SJSA1 (cell line): ENCODE data around the gene LCE1C. TPM values are rescaled to one million over a fixed set of nuclear protein-coding genes. Genes with fewer than 3 reads are reported as not detected.

Source experiments
- DNase-seq, 2 experiments: peaks; one replicate each; pipeline ENCODE4 v3.0.0-alpha.2; 2015 to 2020; ENCODE audit warnings: low spot score in 2 of 2, low read depth in 1 of 2
- H3K27ac ChIP-seq: fragments of 250-450 bp; sonication (Bioruptor Pico); 2 replicates; pipeline ENCODE4 v1.5.1; 2020; ENCODE audit warnings: mild to moderate bottlenecking, moderate library complexity
- H3K27me3 ChIP-seq: fragments of 250-450 bp; sonication (Bioruptor Pico); replicated peaks from 2 replicates; pipeline ENCODE4 v1.5.1; 2020; ENCODE audit warnings: mild to moderate bottlenecking, moderate library complexity
- H3K36me3 ChIP-seq: fragments of 250-450 bp; sonication (Bioruptor Pico); 2 replicates; pipeline ENCODE4 v1.5.1; 2020; ENCODE audit warnings: mild to moderate bottlenecking
- H3K4me1 ChIP-seq: fragments of 250-450 bp; sonication (Bioruptor Pico); replicated peaks from 2 replicates; pipeline ENCODE4 v1.6.1; 2021; ENCODE audit warnings: mild to moderate bottlenecking
- H3K4me3 ChIP-seq: fragments of 250-450 bp; sonication (Bioruptor Pico); 2 replicates; pipeline ENCODE4 v1.5.1; 2020; ENCODE audit warnings: mild to moderate bottlenecking
- H3K9me3 ChIP-seq: fragments of 250-450 bp; sonication (Bioruptor Pico); replicated peaks from 2 replicates; pipeline ENCODE4 v1.5.1; 2020; ENCODE audit warnings: mild to moderate bottlenecking
- total RNA-seq: library from RNA; depleted of rRNA; stranded (reverse); fragments of >200 nt; shearing (Covaris generic); gene quantifications from 2 replicates; pipeline ENCODE4 v1.2.3, GENCODE V29; 2014; rRNA removed

The LCE1C gene, protein sequence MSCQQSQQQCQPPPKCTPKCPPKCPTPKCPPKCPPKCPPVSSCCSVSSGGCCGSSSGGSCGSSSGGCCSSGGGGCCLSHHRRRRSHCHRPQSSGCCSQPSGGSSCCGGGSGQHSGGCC
- not detected in 2 replicates for total RNA-seq

DNA sequence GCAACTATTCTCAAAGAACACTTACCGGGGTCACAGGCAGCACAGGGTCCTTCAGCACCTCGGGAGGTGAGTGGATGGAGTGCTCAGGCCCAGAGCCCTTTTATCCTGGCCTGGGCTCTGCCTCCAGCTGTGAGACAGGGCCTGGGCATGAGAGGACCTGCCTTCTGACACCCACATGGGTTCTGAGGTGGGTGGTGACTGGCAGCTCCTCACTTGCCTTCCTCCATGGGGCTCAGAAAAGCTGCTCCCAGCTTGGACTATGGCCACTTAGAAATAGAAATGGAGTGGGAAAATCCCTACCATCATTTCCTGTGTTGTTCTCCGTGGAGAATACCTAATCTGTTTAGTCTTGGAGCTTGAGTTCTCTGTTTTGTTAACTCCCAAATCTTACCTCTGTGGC lies at the start of gene LCE1C:
Gene LCE1C, minus strand, starts transcription at position 76 of the 400 bp plus-strand sequence. CDS start 1,173 bp downstream, outside the sequence.
- Histone ChIP-seq H3K27ac (no peak within 1 kb of the TSS), H3K27me3 (no peaks in the 10 kb centered on the region; the same call in 1 of the 2 replicates), H3K36me3 (no peaks in the 10 kb centered on the region), H3K4me1 (no peaks in the 10 kb centered on the region), H3K9me3 (no peaks in the 10 kb centered on the region), H3K4me3 (no peak within 1 kb of the TSS)
- DNase-seq, result no peak

DNA sequence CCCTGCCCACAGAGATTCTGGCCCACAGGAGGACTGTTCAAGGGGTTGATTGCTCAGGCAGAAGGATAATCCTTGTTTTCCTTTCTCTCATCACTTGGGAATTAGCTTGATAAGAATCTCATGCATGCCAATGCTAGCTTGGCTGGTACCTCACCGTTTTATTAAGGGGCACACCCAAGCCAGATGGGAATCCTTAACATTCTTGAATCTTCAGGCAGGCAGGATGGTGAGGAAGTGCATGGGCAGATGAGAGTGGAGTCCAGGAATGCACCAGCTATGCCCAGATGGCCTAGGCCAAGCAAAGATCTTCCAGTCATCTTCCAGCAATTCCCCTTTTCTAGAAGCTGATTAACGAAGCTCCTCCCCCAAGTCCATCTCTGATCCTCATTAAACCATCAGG lies 49.2 kb upstream of the LCE1C start:
- no peaks in the 10 kb centered on the region for H3K9me3 ChIP-seq
- no peaks in the 10 kb centered on the region for H3K27me3 ChIP-seq

DNA sequence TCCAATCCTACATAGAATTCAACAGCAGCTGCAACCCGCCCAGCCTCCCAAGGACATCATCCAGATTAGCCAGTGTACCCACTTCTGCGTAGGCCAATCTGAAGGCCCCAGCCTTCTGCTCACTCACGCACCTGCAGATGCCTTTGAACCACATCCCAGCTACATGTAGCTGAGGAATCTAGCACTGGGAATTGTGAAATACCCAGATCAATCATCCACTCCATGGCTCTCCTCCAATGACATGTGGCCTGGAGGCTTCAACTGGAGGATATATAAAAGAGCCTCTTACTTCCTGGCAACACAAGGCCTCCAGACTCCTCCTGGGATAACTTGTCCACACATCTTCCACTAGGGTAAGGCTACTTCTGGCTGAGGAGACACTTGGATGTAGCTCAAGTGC lies 36.1 kb upstream of the LCE1C start, which contains the start of gene LCE6A:
Gene LCE6A, plus strand, starts transcription at position 301 of the 400 bp plus-strand sequence. CDS start 665 bp downstream, outside the sequence.
- no peaks in the 10 kb centered on the region for H3K27me3 ChIP-seq
- H3K4me3 ChIP-seq, result no peak within 1 kb of the TSS
- H3K27ac ChIP-seq, result no peak within 1 kb of the TSS
- no peaks in the 10 kb centered on the region for H3K4me1 ChIP-seq
- no peak for DNase-seq
- H3K9me3 ChIP-seq, result no peaks in the 10 kb centered on the region
- no peaks in the 10 kb centered on the region for H3K36me3 ChIP-seq

More for the DNA sequence above, 49.2 kb upstream of the LCE1C start:
- H3K36me3 ChIP-seq, result no peaks in the 10 kb centered on the region
- no peak overlapping the region for H3K4me3 ChIP-seq
- H3K27ac ChIP-seq, result no peak overlapping the region
- H3K4me1 ChIP-seq, result no peaks in the 10 kb centered on the region
- DNase-seq, result no peak

DNA sequence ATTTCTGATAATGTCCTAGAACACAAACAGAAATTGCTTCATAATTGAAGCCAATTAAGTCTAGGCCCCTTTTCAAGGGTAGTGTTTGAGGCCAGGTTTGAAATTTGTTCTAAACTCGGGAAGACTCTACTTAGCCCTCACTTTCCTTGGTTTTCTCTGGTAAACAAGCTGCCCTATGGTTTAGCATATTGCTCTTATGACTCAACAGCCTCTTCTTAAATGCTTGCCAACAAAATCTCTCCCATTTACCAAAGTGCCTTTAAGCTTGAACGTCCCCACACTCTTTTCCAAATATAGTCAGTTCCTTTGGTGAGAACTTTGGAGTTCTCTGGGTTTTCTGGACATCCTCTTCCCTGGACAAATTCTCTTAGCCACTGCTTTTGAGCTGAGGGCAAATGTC lies 30.4 kb upstream of the LCE1C start:
- no peak overlapping the region for H3K27ac ChIP-seq
- H3K4me1 ChIP-seq, result no peaks in the 10 kb centered on the region
- no peaks in the 10 kb centered on the region for H3K36me3 ChIP-seq
- no peak overlapping the region for H3K4me3 ChIP-seq
- no peaks in the 10 kb centered on the region for H3K27me3 ChIP-seq
- DNase-seq, result no peak
- H3K9me3 ChIP-seq, result no peaks in the 10 kb centered on the region

DNA sequence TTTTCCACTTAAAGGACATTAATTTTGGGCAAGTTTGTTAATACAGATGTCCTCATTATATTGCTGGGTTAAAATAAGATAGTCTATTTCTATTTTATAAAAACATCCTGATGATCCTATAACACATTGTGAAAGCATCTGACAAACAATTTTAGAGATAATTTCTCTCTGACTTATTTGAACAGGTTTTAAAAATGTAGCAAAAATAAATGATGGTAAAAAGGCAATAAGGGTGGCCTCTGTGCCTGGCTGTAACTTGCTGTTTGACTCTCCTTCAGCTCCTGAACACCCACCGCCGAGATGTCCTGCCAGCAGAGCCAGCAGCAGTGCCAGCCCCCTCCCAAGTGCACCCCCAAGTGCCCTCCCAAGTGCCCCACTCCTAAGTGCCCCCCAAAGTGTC lies 20.7 kb upstream of the LCE1C start, which contains the start of gene LCE1A:
Gene LCE1A, plus strand, starts transcription at position 301 of the 400 bp plus-strand sequence. Its CDS starts 0 bp downstream, at position 301.
- DNase-seq, result no peak
- Histone ChIP-seq H3K9me3 (no peaks in the 10 kb centered on the region), H3K4me1 (no peaks in the 10 kb centered on the region), H3K27me3 (peaks cover 3% of the 10 kb centered on the region), H3K4me3 (no peak within 1 kb of the TSS), H3K27ac (no peak within 1 kb of the TSS), H3K36me3 (no peaks in the 10 kb centered on the region)

DNA sequence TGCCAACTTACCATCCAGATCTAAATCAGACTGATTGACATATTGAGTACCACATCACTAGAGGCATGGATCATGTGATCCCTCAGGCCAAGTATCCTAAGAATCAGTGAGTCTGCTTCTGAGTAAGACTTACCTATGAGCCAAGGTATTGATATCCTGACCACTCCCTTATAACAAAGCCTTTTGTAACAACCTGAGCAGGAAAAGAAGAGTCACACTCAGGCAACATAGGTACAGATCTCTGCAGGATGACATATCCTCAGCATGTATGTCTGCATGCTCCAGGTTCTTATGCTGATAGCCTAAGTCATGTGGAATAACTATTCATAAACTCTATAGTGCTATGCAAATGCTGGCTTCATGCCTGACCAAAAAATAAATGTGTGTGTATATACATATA lies 18.5 kb upstream of the LCE1C start:
- H3K36me3 ChIP-seq, result no peaks in the 10 kb centered on the region
- DNase-seq, result no peak
- H3K27me3 ChIP-seq, result peaks cover 3% of the 10 kb centered on the region
- no peaks in the 10 kb centered on the region for H3K9me3 ChIP-seq
- H3K27ac ChIP-seq, result no peak overlapping the region
- no peak overlapping the region for H3K4me3 ChIP-seq
- H3K4me1 ChIP-seq, result no peaks in the 10 kb centered on the region

DNA sequence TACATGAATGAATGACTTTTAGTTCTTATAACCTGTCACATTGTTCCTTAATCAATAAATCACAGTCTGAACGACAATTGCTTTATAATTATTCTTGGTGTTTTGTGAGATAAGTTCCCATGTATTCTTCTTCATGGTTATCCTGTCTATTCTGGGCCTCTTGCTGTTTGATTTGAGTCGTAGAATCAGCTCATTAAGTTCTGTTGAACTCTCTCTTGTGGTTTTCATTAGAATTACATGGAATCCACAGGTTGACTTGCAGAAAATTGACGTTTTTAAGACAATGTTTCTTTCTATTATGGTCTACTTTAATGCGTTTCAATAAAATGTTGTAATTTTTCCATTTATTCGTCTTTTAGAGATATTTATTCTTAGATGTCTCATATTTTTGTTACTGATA lies 16.8 kb upstream of the LCE1C start:
- Histone ChIP-seq H3K36me3 (no peaks in the 10 kb centered on the region), H3K4me3 (no peak overlapping the region), H3K27me3 (peaks cover 3% of the 10 kb centered on the region), H3K9me3 (no peaks in the 10 kb centered on the region), H3K27ac (no peak overlapping the region), H3K4me1 (no peaks in the 10 kb centered on the region)
- DNase-seq, result peak in 1 of 2 experiments; percentile 18

DNA sequence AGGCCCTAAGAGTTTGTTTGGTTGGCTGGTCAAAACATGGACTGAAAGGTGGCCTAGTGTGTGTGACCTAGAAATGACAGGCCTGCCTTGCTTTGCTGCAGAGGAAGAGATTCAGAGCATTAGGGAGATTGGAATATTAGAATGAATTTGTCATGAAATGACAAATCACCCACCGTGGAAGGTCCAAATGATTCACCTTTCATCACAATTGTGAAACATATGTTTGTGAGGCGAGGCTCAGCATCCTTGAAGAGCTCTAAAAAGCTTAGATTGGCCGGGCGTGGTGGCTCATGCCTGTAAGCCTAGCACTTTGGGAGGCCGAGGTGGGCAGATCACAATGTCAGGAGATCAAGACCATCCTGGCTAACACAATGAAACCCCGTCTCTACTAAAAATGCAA lies 10.9 kb upstream of the LCE1C start:
- Histone ChIP-seq H3K4me3 (no peak overlapping the region), H3K27ac (no peak overlapping the region), H3K27me3 (0 out of 2 replicates have a peak, but pooled peaks cover 3% of the 10 kb centered on the region), H3K9me3 (no peaks in the 10 kb centered on the region), H3K4me1 (no peaks in the 10 kb centered on the region), H3K36me3 (no peaks in the 10 kb centered on the region)
- DNase-seq, result no peak

DNA sequence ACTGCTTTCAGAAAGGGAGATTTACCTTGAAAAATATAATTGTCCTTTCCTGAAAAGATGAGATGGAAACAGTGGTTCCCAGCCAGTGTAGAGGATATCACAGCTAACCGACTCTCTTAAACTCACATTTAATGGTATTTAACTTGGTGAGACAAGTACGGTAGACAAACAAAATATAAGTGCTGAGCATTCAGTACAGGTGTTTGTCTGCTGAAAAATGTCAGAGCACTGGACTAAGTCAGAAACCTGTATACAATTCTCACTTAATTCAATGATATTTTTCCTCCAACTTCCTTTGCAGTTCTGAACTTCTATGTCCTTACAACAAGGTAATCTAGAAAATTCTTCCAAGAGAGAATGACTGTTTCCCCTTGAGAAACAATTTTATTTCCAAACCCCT lies 5.2 kb upstream of the LCE1C start, which contains the start of gene LCE1B:
Gene LCE1B, plus strand, starts transcription at position 301 of the 400 bp plus-strand sequence. CDS start 476 bp downstream, outside the sequence.
- H3K4me3 ChIP-seq, result no peak within 1 kb of the TSS

DNA sequence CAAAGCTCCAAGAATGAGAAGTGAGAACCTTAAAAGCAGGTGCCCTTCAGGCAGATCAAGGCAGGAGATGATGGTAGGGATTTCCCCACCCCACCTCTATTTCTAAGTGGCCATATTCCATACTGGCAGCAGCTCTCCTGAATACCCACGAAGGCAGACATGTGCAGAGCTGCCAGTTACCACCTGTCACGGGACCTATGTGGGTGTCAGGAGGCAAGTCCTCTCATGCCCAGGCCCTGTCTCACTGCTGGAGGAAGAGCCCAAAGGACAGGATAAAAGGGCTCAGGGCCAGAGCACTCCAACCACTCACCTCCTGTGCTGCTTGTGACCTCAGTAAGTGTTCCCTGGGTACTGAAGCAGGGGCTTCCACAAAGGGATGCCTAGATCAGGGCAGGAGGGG lies 4.6 kb upstream of the LCE1C start:
- Histone ChIP-seq H3K27me3 (peaks cover 3% of the 10 kb centered on the region; the same call in 1 of the 2 replicates), H3K27ac (no peak overlapping the region), H3K9me3 (no peaks in the 10 kb centered on the region), H3K4me1 (no peaks in the 10 kb centered on the region), H3K36me3 (no peaks in the 10 kb centered on the region), H3K4me3 (no peak overlapping the region)
- no peak for DNase-seq

More for the DNA sequence above, 5.2 kb upstream of the LCE1C start, which contains the start of gene LCE1B:
- Histone ChIP-seq H3K9me3 (no peaks in the 10 kb centered on the region), H3K4me1 (no peaks in the 10 kb centered on the region), H3K36me3 (no peaks in the 10 kb centered on the region), H3K27ac (no peak within 1 kb of the TSS), H3K27me3 (peaks cover 3% of the 10 kb centered on the region; the same call in 1 of the 2 replicates)
- DNase-seq, result no peak

DNA sequence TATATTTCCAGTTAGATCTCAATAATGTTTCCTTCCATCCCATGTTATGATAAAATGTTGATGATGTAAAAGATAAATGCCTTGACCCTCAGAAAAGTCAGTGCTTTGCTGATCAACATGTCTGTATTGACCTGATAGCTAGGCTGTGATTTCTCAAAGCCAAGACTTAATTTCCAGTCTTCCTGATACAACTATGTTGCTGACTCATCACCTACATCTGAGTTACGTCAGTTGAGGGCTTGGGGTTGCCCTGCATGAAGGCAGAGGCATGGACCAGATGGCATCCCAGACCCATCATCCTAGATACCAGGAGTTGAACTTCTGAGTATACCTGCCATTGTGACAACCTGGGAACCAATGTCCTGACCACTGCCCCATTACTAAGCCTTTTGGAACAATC lies 5.1 kb downstream of the LCE1C start:
- H3K4me1 ChIP-seq, result no peaks in the 10 kb centered on the region
- no peaks in the 10 kb centered on the region for H3K27me3 ChIP-seq
- no peak for DNase-seq
- H3K4me3 ChIP-seq, result no peak overlapping the region
- no peak overlapping the region for H3K27ac ChIP-seq
- no peaks in the 10 kb centered on the region for H3K36me3 ChIP-seq
- no peaks in the 10 kb centered on the region for H3K9me3 ChIP-seq

DNA sequence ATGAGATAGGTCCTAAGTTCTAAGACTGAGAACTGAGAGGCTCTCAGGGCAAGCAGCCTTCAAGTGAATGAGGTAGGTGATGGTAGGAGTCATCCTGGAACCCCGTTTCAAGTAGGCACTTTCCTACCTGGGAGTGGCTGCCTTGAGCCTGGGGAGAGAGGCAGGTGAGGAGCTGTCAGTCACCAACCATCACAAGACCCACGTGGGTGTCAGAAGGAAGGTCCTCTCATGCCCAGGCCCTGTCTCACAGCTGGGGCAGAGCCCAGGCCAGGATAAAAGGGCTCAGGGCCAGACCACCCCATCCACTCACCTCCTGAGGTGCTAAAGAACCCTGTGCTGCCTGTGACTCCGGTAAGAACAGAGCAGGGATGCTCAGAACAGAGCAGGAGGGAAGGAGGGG lies 10.0 kb downstream of the LCE1C start, which contains the start of gene LCE1D:
Gene LCE1D, plus strand, starts transcription at position 301 of the 400 bp plus-strand sequence. CDS start 1,074 bp downstream, outside the sequence.
- H3K36me3 ChIP-seq, result no peaks in the 10 kb centered on the region
- no peaks in the 10 kb centered on the region for H3K4me1 ChIP-seq
- H3K27me3 ChIP-seq, result peaks cover 4% of the 10 kb centered on the region; the same call in 1 of the 2 replicates
- no peaks in the 10 kb centered on the region for H3K9me3 ChIP-seq
- DNase-seq, result no peak
- H3K27ac ChIP-seq, result no peak within 1 kb of the TSS
- no peak within 1 kb of the TSS for H3K4me3 ChIP-seq

DNA sequence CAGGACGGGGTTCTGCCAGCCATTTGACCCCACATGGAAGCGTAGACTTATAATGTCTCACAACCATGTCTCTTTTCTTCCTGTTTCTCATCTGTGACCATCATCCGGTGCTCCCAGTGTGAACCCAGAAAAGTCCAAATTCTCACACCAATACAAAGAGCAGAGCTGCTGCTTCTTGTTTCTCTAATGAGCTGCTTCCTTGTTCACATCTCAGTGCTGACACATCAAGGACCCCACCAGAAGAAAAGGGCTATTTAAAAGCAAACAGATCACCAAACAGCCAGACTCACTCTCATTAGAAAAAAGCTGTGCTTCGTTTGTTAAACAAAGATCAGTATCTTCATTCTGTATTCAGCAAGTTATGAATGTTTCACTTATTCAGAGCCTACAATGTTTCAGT lies 10.8 kb downstream of the LCE1C start:
- no peaks in the 10 kb centered on the region for H3K4me1 ChIP-seq
- H3K27me3 ChIP-seq, result peaks cover 5% of the 10 kb centered on the region; the same call in 1 of the 2 replicates
- H3K36me3 ChIP-seq, result no peaks in the 10 kb centered on the region
- no peak overlapping the region for H3K27ac ChIP-seq
- DNase-seq, result no peak
- H3K4me3 ChIP-seq, result no peak overlapping the region
- no peaks in the 10 kb centered on the region for H3K9me3 ChIP-seq

DNA sequence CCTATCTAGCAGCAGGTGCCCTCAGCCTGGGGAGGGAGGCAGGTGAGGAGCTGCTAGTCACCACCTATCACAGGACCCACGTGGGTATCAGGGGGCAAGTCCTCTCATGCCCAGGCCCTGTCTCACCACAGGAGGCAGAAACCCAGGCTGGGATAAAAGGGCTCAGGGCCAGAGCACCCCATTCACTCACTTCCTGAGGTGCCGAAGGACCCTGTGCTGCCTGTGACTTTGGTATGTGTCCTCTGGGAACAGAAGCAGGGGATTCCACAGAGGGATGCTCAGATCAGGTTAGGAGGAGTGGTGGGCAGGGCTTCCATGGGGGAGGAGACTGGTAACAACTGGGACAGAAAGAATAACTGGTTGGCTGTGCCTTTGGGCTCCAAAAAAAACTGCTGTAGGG lies 20.4 kb downstream of the LCE1C start, which contains the start of gene LCE1E:
Gene LCE1E, plus strand, starts transcription at position 181 of the 400 bp plus-strand sequence. CDS start 1,043 bp downstream, outside the sequence.
- Histone ChIP-seq H3K27ac (no peak within 1 kb of the TSS), H3K36me3 (no peaks in the 10 kb centered on the region), H3K27me3 (peaks cover 2% of the 10 kb centered on the region; the same call in 1 of the 2 replicates), H3K4me1 (no peaks in the 10 kb centered on the region), H3K9me3 (no peaks in the 10 kb centered on the region), H3K4me3 (no peak within 1 kb of the TSS)
- no peak for DNase-seq
